Thyroid gland (tissue), 4 donors: ENCODE measurements around the gene EEF1A2. TPM values are rescaled to one million over a fixed set of nuclear protein-coding genes. Genes with fewer than 3 reads are reported as not detected.

Experiments
- DNase-seq, 2 donors: peaks; one replicate each; pipeline ENCODE4 v3.0.0-alpha.2; 2019
- H3K27ac ChIP-seq, 3 donors: fragments of 200-600 bp; sonication (generic); 1 replicate in 2 of 3; 2 replicates in 1 of 3; pipeline ENCODE4 v1.5.1; 2016 to 2019; ENCODE audit warnings: mild to moderate bottlenecking in 1 of 3, moderate library complexity in 1 of 3
- H3K27me3 ChIP-seq: fragments of 200-600 bp; sonication (generic); one replicate; pipeline ENCODE4 v1.5.1; 2019
- H3K36me3 ChIP-seq, 2 donors: fragments of 200-600 bp; sonication (generic); one replicate each; pipeline ENCODE4 v1.5.1; 2016 to 2019
- H3K4me1 ChIP-seq, 2 donors: fragments of 200-600 bp; sonication (generic); one replicate each; pipeline ENCODE4 v1.5.1; 2017 to 2019
- H3K4me3 ChIP-seq, 3 donors: fragments of 200-600 bp; sonication (generic); replicated peaks in 1 of 3; 1 replicate in 2 of 3; 2 replicates in 1 of 3; pipeline ENCODE4 v1.5.1; 2016; ENCODE audit warnings: mild to moderate bottlenecking in 1 of 3
- H3K9me3 ChIP-seq: fragments of 200-600 bp; sonication (generic); one replicate; pipeline ENCODE4 v1.5.1; 2017
- POLR2A ChIP-seq, 2 donors: fragments of 450-650 bp; IDR thresholded peaks; one replicate each; pipeline ENCODE4 v1.6.1; 2017; ENCODE audit warnings: antibody characterized with exemption in 2 of 2, mild to moderate bottlenecking in 2 of 2, moderate library complexity in 1 of 2
- WGBS, 2 donors: methylation state at CpG; one replicate each; pipeline ENCODE4 v1.1.5; 2017; 5-methylcytosine and 5-hydroxymethylcytosine counted together
- intact Hi-C: fragments of 100-400 bp; cut with DNase I; formaldehyde crosslinking; loops from one replicate; pipeline ENCODE4 v1.15.1; 2023
- total RNA-seq, 4 donors: library from RNA; depleted of rRNA; stranded (reverse); fragments of >200 nt; gene quantifications; one replicate each; pipeline ENCODE4 v1.2.3, GENCODE V29; 2016
- TF ChIP-seq, protein P1 (sequence below), 6 experiments: fragments of 200-600 bp in 3 of 6; fragments of 450-650 bp in 3 of 6; sonication (generic) in 3 of 6; IDR thresholded peaks; one replicate each; pipeline ENCODE4 v1.5.1; 2016 to 2019; ENCODE audit warnings: antibody characterized with exemption in 6 of 6, mild to moderate bottlenecking in 2 of 6, inconsistent platforms in 1 of 6, moderate library complexity in 1 of 6

Gene EEF1A2
- total RNA-seq, 4 donors from 2014 or later = 0.22 to 2.0 (median 1.3) TPM

DNA sequence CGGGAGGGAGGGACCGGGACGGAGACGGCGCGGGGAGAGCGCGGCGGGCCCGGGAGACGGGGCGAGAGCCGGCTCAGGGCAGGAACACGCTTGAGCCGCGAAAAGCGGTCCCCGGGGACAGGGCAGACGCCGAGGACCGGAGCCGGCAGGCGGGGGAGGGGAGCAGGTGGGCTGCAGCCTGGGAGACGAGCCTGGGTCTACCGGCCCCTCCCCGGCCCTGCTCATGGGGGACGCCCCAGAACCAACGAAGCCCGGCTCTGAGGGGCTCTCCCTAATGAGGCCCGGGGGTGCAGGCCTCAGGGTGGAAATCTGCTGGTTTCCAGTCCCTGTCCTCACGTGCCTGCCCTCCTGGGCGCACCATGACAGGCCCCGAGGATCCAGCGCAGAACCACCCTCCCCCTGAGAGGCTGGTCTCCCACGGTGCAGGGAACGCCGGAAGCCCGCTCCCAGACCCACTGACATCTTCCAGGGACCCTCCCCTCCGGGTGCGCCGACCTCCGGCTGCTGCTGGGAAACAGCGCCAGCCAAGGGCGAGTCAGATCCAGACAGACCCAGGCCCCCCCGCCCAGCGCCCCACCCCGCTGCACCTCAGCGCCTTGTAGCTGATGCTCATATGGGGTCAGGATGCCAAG lies 571 bp upstream of the EEF1A2 start:
- Histone ChIP-seq H3K4me3 (peak overlapping the region in 1 of 3 donors; percentile 17), H3K27ac (no peak overlapping the region), H3K9me3 (no peaks in the 10 kb centered on the region), H3K4me1 (peaks cover 0 to 16% of the 10 kb centered on the region in 2 donors), H3K36me3 (no peaks in the 10 kb centered on the region), H3K27me3 (peaks cover 12% of the 10 kb centered on the region)
- intact Hi-C loops = loop anchor here (5.0 kb wide), 1 partner anchor 473 kb away; no protein-coding TSS in a partner anchor
- WGBS, 2 donors = 11 to 23% methylated on average over 5 to 13 of the region's 48 CpGs
- TF ChIP-seq, protein P1, sequence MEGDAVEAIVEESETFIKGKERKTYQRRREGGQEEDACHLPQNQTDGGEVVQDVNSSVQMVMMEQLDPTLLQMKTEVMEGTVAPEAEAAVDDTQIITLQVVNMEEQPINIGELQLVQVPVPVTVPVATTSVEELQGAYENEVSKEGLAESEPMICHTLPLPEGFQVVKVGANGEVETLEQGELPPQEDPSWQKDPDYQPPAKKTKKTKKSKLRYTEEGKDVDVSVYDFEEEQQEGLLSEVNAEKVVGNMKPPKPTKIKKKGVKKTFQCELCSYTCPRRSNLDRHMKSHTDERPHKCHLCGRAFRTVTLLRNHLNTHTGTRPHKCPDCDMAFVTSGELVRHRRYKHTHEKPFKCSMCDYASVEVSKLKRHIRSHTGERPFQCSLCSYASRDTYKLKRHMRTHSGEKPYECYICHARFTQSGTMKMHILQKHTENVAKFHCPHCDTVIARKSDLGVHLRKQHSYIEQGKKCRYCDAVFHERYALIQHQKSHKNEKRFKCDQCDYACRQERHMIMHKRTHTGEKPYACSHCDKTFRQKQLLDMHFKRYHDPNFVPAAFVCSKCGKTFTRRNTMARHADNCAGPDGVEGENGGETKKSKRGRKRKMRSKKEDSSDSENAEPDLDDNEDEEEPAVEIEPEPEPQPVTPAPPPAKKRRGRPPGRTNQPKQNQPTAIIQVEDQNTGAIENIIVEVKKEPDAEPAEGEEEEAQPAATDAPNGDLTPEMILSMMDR (IDR thresholded peaks at IDR 0.05) = no peak
- no peak for DNase-seq

DNA sequence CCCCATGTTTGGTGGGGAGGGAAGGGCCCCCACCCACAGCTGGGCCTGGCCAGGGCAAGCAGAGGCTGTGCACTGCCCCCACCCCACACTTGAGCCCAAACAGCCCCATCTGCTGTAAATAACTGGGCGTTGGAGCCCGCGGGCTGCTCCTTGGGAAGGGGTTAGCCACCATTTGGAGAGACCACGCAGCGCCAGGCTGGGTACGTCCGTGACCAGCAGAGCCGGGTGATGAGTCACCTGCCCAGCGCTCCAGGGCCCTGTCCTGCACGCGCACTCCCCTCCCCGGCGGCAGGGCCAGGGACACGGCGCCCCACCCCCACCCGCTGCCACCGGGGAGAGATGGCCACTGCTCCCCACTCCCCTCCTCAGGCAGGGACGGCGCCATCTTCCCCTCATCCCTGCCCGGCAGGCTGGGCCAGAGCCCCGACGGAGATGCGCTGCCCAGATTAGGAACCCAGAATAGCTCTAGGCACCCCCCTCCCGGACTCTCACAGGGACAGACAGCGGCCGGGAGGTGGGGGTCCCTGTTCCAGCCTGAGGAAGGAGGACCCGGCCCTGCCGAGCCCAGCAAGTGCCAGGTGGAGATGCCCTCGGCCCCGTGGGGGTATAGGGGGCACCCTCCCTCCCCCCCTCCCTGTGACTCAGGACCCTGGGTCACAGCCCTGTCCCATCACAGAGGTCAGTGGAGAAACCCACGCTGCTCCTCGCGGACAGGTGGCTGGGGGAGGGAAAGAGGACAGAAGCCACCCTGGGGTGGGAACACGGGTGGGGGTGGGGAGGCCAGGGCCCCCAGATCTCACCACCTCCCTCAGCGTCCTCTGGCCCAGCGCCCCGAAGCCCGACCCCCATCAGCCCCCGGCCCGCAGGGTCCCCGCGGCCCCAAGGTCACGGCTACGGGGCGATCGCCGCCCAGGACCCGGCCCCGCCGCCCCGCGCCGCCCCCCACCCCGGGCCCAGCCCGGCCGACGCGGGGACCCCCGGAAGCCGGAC lies 642 bp downstream of the EEF1A2 start:
- peaks cover 0 to 16% of the 10 kb centered on the region in 2 donors for H3K4me1 ChIP-seq
- peak; percentile 41 to 44 for DNase-seq

DNA sequence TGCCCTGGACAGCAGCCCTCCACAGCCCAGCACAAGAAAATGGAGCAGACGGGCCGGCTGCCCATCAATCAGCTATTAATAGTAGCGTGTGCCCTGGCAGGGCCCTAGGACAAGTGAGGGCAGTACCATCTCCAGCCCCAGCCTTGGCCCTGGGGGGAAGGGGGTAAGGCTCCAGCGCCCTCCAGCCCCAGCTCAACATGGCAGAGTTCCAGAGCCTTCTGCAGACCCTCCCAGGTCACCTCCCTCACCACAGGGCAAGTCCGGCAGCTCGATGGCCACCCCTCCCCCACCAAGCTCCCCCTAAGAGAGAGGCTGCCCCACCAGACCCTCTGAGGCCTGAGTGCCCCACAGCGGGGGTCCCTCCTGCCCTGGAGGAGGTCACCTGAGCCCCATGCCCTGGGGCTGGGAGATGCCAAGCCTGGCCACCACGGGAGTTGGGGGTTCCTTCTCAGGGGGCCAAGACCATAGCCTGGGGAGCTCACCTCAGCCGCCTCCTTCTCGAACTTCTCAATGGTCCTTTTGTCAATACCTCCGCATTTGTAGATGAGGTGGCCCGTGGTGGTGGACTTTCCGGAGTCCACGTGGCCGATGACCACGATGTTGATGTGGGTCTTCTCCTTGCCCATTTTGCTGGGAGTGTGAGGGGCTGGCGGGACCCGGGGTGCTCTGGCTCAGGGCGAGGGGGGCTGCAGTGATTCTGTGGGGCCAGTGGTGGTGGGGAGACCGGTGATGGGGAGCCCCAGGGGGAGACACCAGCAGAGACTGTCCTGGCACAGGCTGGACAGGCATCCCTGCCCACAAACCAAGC lies 1.5 kb downstream of the EEF1A2 start:
- Histone ChIP-seq H3K27ac (no peak overlapping the region), H3K27me3 (peaks cover 7% of the 10 kb centered on the region), H3K4me3 (no peak overlapping the region), H3K4me1 (peaks cover 0 to 16% of the 10 kb centered on the region in 2 donors), H3K9me3 (no peaks in the 10 kb centered on the region), H3K36me3 (no peaks in the 10 kb centered on the region)
- intact Hi-C loops = loop anchor here (5.0 kb wide), 1 partner anchor 475 kb away; no protein-coding TSS in a partner anchor
- DNase-seq = no peak
- 72 to 76% methylated on average over 10 to 16 of the region's 20 CpGs for WGBS, 2 donors
- TF ChIP-seq POLR2A (IDR thresholded peaks at IDR 0.05) = no peak
- TF ChIP-seq, protein P1 (IDR thresholded peaks at IDR 0.05) = no peak

More for the DNA sequence above, 642 bp downstream of the EEF1A2 start:
- 7 to 28% methylated on average over 5 to 12 of the region's 60 CpGs for WGBS, 2 donors
- no peaks in the 10 kb centered on the region for H3K36me3 ChIP-seq
- H3K27ac ChIP-seq = no peak overlapping the region
- H3K27me3 ChIP-seq = peaks cover 12% of the 10 kb centered on the region
- peak overlapping the region in 1 of 3 donors; percentile 17 for H3K4me3 ChIP-seq
- intact Hi-C loops = loop anchor here (5.0 kb wide), 1 partner anchor 474 kb away; no protein-coding TSS in a partner anchor
- no peaks in the 10 kb centered on the region for H3K9me3 ChIP-seq
- no peak for TF ChIP-seq POLR2A (IDR thresholded peaks at IDR 0.05)
- TF ChIP-seq, protein P1 (IDR thresholded peaks at IDR 0.05) = no peak

DNA sequence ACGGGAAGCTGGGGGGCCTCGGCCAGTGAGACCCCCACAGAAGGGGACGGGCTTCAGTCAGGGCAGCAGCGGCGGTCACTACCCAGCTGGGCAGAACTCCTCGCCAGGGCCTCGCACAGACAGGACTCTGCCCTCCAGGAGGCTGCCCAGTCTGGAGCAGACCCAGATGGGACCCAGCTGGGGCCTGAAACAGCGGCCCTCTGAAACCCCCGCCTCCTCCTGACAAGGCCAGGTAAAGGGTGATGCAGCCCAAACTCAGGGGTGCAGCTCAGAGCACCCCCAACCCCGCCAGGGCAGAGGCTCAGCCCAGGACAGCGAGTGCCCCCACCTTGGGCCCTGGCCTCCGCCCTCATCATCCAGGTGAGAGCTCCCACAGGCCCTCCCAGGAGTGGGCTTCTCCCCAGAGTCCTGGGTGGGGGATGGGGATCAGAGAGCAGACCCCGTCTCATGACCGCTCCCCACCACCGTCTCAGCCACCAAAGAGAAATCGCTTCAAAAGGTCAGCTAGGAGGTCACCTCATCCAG lies 2.2 kb downstream of the EEF1A2 start:
- 37 to 50% methylated on average over 5 to 7 of the region's 16 CpGs for WGBS, 2 donors
- Histone ChIP-seq H3K27me3 (peaks cover 7% of the 10 kb centered on the region), H3K27ac (no peak overlapping the region), H3K36me3 (no peaks in the 10 kb centered on the region), H3K9me3 (no peaks in the 10 kb centered on the region), H3K4me1 (peaks cover 0 to 16% of the 10 kb centered on the region in 2 donors), H3K4me3 (no peak overlapping the region)
- DNase-seq = no peak
- intact Hi-C loops = loop anchor here (5.0 kb wide), 1 partner anchor 476 kb away; no protein-coding TSS in a partner anchor
- no peak for TF ChIP-seq POLR2A (IDR thresholded peaks at IDR 0.05)
- TF ChIP-seq, protein P1 (IDR thresholded peaks at IDR 0.05) = no peak
